ENCODE data around the gene DNAJC3.
"Not testable (repeated sequence)": the region's sequence is repeated elsewhere in the genome, so short reads cannot be mapped to it uniquely, and the experiment has no call there.

DNAJC3 gene

DNA sequence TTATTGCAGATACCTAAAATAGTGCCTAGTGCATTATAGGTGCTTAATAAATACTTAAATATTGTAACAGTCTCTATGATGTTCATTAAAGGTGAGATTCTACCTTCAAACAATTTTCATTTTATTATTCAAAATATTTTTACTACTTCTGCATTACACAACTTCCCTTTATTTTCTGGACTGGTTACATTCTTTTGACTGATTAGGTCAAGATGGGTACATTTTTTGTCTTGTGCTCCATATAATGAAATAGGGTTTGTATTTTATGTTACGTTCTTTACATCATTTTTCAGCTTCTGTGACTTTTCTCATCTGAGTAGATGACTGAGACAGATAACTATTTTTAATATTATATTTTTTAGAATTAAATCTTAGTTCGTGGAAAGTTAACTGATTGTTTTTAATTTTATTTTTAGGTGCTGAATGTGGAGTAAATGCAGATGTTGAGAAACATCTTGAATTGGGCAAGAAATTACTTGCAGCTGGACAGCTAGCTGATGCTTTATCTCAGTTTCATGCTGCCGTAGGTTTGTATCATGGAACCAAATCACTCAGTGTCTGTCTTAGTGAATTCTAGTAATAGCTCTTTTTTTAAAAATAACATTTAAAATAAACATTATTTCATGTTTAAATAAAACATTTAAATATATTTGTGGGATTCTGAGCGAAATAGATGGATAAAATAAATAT lies 32.0 kb downstream of the DNAJC3 start:
- Histone ChIP-seq H3K27ac (peak overlapping the region; percentile 92), H3K27me3 (no peaks in the 10 kb centered on the region), H3K4me3 (ENCODE audit: low read depth in 1 of 2, low read length in 1 of 2) (peak overlapping the region; percentile 54 to 62), H3K4me1 (ENCODE audit: control insufficient read depth in 1 of 2, insufficient read depth in 1 of 2, low read depth in 1 of 2, low read length in 1 of 2) (peaks cover 98% of the 10 kb centered on the region in 2 experiments), H3K9me3 (no peaks in the 10 kb centered on the region), H3K36me3 (no peaks in the 10 kb centered on the region)
- TF ChIP-seq, protein P1, sequence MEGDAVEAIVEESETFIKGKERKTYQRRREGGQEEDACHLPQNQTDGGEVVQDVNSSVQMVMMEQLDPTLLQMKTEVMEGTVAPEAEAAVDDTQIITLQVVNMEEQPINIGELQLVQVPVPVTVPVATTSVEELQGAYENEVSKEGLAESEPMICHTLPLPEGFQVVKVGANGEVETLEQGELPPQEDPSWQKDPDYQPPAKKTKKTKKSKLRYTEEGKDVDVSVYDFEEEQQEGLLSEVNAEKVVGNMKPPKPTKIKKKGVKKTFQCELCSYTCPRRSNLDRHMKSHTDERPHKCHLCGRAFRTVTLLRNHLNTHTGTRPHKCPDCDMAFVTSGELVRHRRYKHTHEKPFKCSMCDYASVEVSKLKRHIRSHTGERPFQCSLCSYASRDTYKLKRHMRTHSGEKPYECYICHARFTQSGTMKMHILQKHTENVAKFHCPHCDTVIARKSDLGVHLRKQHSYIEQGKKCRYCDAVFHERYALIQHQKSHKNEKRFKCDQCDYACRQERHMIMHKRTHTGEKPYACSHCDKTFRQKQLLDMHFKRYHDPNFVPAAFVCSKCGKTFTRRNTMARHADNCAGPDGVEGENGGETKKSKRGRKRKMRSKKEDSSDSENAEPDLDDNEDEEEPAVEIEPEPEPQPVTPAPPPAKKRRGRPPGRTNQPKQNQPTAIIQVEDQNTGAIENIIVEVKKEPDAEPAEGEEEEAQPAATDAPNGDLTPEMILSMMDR (IDR thresholded peaks at IDR 0.05): no peak

DNA sequence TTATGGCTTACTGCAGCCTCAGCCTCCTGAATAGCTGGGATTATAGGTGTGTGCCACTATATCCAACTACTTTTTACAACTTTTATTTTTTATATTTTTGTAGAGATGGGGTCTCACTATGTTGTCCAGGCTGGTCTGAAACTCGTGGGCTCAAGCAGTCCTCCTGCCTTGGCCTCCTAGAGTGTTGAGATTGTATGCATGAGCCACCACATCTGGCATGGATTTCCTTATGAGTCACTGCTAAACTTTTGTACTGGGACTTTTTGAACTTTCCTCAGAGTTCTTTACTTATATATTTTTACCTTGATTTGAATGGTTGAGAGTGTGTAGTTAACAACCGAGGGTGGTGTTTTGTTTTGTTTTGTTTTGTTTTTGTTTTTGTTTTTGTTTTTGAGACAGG lies 33.4 kb downstream of the DNAJC3 start:
- no peaks in the 10 kb centered on the region for H3K36me3 ChIP-seq
- peak overlapping the region; percentile 92 for H3K27ac ChIP-seq
- H3K9me3 ChIP-seq: no peaks in the 10 kb centered on the region
- H3K4me1 ChIP-seq (ENCODE audit: control insufficient read depth in 1 of 2, insufficient read depth in 1 of 2, low read depth in 1 of 2, low read length in 1 of 2): peaks cover 100% of the 10 kb centered on the region in 2 experiments
- peak overlapping the region; percentile 54 to 62 for H3K4me3 ChIP-seq (ENCODE audit: low read depth in 1 of 2, low read length in 1 of 2)
- H3K27me3 ChIP-seq: no peaks in the 10 kb centered on the region
- TF ChIP-seq, protein P1 (IDR thresholded peaks at IDR 0.05): no peak

DNA sequence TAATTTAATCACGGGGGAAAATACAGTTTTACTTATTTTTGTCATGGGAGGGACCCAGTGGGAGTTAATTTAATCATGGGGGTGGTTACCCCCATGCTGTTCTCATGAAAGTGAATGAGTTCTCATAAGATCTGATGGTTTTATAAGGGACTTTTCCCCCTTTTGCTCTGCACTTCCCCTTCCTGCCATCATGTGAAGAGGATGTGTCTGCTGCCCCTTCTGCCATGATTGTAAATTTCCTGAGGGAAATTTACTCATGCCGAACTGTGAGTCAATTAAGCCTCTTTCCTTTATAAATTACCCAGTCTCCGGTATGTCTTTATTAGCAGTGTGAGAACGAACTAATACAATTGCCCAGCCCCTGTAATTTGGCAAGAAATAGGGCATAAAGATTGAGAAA lies 35.9 kb downstream of the DNAJC3 start:
- not testable (repeated sequence) for H3K27me3 ChIP-seq, H3K9me3 ChIP-seq, H3K36me3 ChIP-seq
- H3K4me3 ChIP-seq (ENCODE audit: low read depth in 1 of 2, low read length in 1 of 2): peak overlapping the region; percentile 20 to 48
- peaks cover 91 to 97% of the 10 kb centered on the region in 2 experiments for H3K4me1 ChIP-seq (ENCODE audit: control insufficient read depth in 1 of 2, insufficient read depth in 1 of 2, low read depth in 1 of 2, low read length in 1 of 2)
- peak overlapping the region; percentile 92 for H3K27ac ChIP-seq

DNA sequence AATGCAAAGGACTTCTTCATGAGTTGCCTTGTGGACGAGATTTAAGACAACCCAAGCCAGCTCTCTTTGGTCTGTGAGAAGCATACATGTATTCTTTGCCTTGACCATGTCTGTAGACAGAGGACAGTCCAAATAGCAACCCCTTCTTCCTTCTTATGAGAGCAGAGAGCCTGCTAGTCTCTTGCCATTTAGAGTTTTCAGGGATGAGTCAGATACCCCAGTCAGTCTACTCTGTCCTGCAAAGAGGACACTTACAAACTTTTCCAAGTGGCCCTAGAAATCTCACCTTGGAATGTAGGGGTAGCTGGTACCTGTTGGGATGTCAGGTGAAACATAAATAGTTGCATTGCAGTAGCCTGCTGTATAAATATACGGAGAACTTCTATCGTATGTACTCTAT lies 36.7 kb downstream of the DNAJC3 start:
- no peaks in the 10 kb centered on the region for H3K9me3 ChIP-seq
- H3K27ac ChIP-seq: peak overlapping the region; percentile 92
- no peaks in the 10 kb centered on the region for H3K27me3 ChIP-seq
- peaks cover 83 to 89% of the 10 kb centered on the region in 2 experiments for H3K4me1 ChIP-seq (ENCODE audit: control insufficient read depth in 1 of 2, insufficient read depth in 1 of 2, low read depth in 1 of 2, low read length in 1 of 2)
- TF ChIP-seq, protein P1 (IDR thresholded peaks at IDR 0.05): no peak
- H3K4me3 ChIP-seq (ENCODE audit: low read depth in 1 of 2, low read length in 1 of 2): peak overlapping the region; percentile 28 to 48
- H3K36me3 ChIP-seq: no peaks in the 10 kb centered on the region

DNA sequence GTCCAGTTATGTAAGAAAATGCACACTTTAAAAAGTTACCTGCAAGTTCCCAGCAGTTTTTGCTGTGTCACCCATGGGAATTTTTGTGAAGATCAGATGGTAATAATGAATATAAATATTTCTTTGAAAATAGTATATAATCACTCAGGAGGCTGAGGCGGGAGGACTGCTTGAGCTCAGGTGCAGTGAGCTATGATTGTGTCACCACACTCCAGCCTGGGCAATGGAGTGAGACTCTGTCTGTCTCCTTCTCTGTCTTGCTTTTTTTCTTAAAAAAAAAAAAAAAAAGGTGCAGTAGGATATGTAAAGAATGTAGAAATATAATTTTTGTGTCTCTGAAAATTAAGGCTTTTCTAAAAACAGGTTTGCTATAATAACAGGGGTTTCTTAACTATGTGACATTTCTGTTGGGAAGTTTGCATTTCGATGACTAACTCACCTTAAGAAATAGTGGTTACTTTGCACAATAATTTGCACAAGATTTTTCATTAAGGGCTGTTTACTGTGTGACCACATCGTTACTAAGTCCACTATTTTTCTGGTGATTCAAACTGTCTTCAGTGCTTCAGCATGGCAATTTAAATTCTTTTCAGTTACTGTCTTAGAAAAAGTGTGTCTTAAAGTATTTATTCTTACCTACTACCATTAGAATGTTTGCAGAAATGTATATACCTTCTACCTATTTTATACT lies 37.3 kb downstream of the DNAJC3 start:
- no peaks in the 10 kb centered on the region for H3K9me3 ChIP-seq
- no peaks in the 10 kb centered on the region for H3K36me3 ChIP-seq
- peaks cover 77 to 83% of the 10 kb centered on the region in 2 experiments for H3K4me1 ChIP-seq (ENCODE audit: control insufficient read depth in 1 of 2, insufficient read depth in 1 of 2, low read depth in 1 of 2, low read length in 1 of 2)
- H3K27ac ChIP-seq: peak overlapping the region; percentile 92
- no peaks in the 10 kb centered on the region for H3K27me3 ChIP-seq
- peak overlapping the region; percentile 28 to 48 for H3K4me3 ChIP-seq (ENCODE audit: low read depth in 1 of 2, low read length in 1 of 2)
- TF ChIP-seq, protein P1 (IDR thresholded peaks at IDR 0.05): no peak

DNA sequence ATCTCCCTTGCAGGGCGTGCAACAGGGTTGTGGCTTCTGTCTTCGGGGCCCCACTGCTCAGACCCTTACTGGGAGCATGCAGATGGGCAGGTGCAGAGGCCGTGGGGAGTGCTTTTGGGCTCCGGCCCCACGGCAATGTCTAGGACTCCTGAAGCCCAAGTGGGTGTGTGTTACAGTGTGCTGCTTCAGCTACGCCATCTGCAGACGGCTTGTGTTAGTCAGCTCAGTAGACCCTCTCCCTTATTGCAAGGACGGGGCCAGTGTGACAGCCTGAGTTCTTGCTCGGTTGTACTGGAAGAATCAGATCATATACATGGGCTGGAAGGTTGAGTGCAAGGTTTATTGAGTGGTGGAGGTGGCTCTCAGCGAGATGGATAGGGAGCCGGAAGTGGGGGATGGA lies 39.3 kb downstream of the DNAJC3 start:
- Histone ChIP-seq H3K36me3 (no peaks in the 10 kb centered on the region), H3K9me3 (no peaks in the 10 kb centered on the region), H3K4me3 (ENCODE audit: low read depth in 1 of 2, low read length in 1 of 2) (no peak overlapping the region), H3K27me3 (no peaks in the 10 kb centered on the region), H3K27ac (peak overlapping the region; percentile 92), H3K4me1 (ENCODE audit: control insufficient read depth in 1 of 2, insufficient read depth in 1 of 2, low read depth in 1 of 2, low read length in 1 of 2) (peaks cover 57 to 63% of the 10 kb centered on the region in 2 experiments)
- TF ChIP-seq, protein P1 (IDR thresholded peaks at IDR 0.05): no peak
